Upper lobe of right lung (tissue), 1 donor: ENCODE measurements around the gene MR1. TPM values are rescaled to one million over a fixed set of nuclear protein-coding genes. Genes with fewer than 3 reads are reported as not detected.

Experiments
- ATAC-seq: fragments of 200-7000 bp; cut with Tn5 transposase; one replicate; pipeline ENCODE4 v1.9.1; 2020; ENCODE audit warnings: mild to moderate bottlenecking, moderate library complexity
- DNase-seq: peaks from one replicate; pipeline ENCODE4 v3.0.0-alpha.2; 2020
- H3K27ac ChIP-seq: fragments of 200-600 bp; one replicate; pipeline ENCODE4 v1.8.0; 2022
- H3K27me3 ChIP-seq: fragments of 200-600 bp; one replicate; pipeline ENCODE4 v1.8.0; 2022; ENCODE audit warnings: mild to moderate bottlenecking
- H3K36me3 ChIP-seq: fragments of 200-600 bp; one replicate; pipeline ENCODE4 v1.8.0; 2022
- H3K4me1 ChIP-seq: fragments of 200-600 bp; one replicate; pipeline ENCODE4 v1.8.0; 2022
- H3K4me3 ChIP-seq: fragments of 200-600 bp; one replicate; pipeline ENCODE4 v1.8.0; 2022; ENCODE audit warnings: mild to moderate bottlenecking
- H3K9me3 ChIP-seq: fragments of 200-600 bp; one replicate; pipeline ENCODE4 v1.8.0; 2022
- CTCF ChIP-seq: fragments of 200-600 bp; IDR thresholded peaks from one replicate; pipeline ENCODE4 v1.8.0; 2022; ENCODE audit warnings: antibody characterized with exemption
- intact Hi-C: fragments of 100-400 bp; cut with DNase I; formaldehyde crosslinking; loops from one replicate; pipeline ENCODE4 v1.11.0; 2022
- total RNA-seq: library from RNA; stranded (reverse); fragmentation: NEBNext Ultra II Directional; extraction: Animal tissue kit (Norgen Biotek cat#: 25700); gene quantifications from one replicate; pipeline ENCODE4 v1.2.1, GENCODE V29; 2021
- donor health status: DM: no; HTN: yes; CAD: no; lungs with severe emphysema.

The MR1 gene
- total RNA-seq, 1 donor from 2014 or later, result 45.0 TPM

GRCh38 chr1:181095763-181096184, 62.0 kb downstream of the MR1 start:
- ATAC-seq, result no peak
- H3K4me1 ChIP-seq, result peaks cover 64% of the 10 kb centered on the region
- no peak for TF ChIP-seq CTCF

GRCh38 chr1:181097242-181097641, 63.5 kb downstream of the MR1 start:
- TF ChIP-seq CTCF, result no peak
- ATAC-seq, result no peak
- Histone ChIP-seq H3K27me3 (no peaks in the 10 kb centered on the region), H3K36me3 (peaks cover 2% of the 10 kb centered on the region), H3K4me3 (no peak overlapping the region), H3K4me1 (peaks cover 68% of the 10 kb centered on the region), H3K27ac (no peak overlapping the region), H3K9me3 (no peaks in the 10 kb centered on the region)
- intact Hi-C loops, result no loop called here
- DNase-seq, result no peak

More at GRCh38 chr1:181095763-181096184, 62.0 kb downstream of the MR1 start:
- H3K4me3 ChIP-seq, result no peak overlapping the region
- no peak for DNase-seq
- no peaks in the 10 kb centered on the region for H3K27me3 ChIP-seq
- H3K27ac ChIP-seq, result peak overlapping the region; percentile 1
- H3K9me3 ChIP-seq, result no peaks in the 10 kb centered on the region
- intact Hi-C loops, result no loop called here
- peaks cover 11% of the 10 kb centered on the region for H3K36me3 ChIP-seq

GRCh38 chr1:181099152-181100014, 65.6 kb downstream of the MR1 start:
- no peak for DNase-seq
- Histone ChIP-seq H3K27me3 (no peaks in the 10 kb centered on the region), H3K36me3 (no peaks in the 10 kb centered on the region), H3K4me3 (no peak overlapping the region), H3K4me1 (peaks cover 82% of the 10 kb centered on the region), H3K9me3 (no peaks in the 10 kb centered on the region), H3K27ac (no peak overlapping the region)
- ATAC-seq, result no peak
- no peak for TF ChIP-seq CTCF
- intact Hi-C loops, result no loop called here

- H3K27ac ChIP-seq, result no peak overlapping the region
These were observed 66.5 kb downstream of the MR1 start for GRCh38 chr1:181100015-181100905.

GRCh38 chr1:181100934-181101333, 67.2 kb downstream of the MR1 start:
- ATAC-seq, result no peak
- intact Hi-C loops, result no loop called here
- no peak overlapping the region for H3K27ac ChIP-seq
- H3K27me3 ChIP-seq, result no peaks in the 10 kb centered on the region
- H3K36me3 ChIP-seq, result no peaks in the 10 kb centered on the region
- H3K4me1 ChIP-seq, result peaks cover 71% of the 10 kb centered on the region
- H3K9me3 ChIP-seq, result no peaks in the 10 kb centered on the region
- DNase-seq, result no peak
- no peak overlapping the region for H3K4me3 ChIP-seq
- TF ChIP-seq CTCF, result no peak

More at GRCh38 chr1:181100015-181100905, 66.5 kb downstream of the MR1 start:
- Histone ChIP-seq H3K4me1 (peaks cover 74% of the 10 kb centered on the region), H3K4me3 (no peak overlapping the region), H3K36me3 (no peaks in the 10 kb centered on the region), H3K27me3 (no peaks in the 10 kb centered on the region), H3K9me3 (no peaks in the 10 kb centered on the region)
- intact Hi-C loops, result no loop called here
- ATAC-seq, result no peak
- DNase-seq, result no peak
- TF ChIP-seq CTCF, result no peak
